ENCODE results near the gene SULF2.

SULF2 gene

GRCh38 chr20:47610247-47610944, 174.9 kb downstream of the SULF2 start:
- peak; percentile 57 to 80 (median 67) for DNase-seq (ENCODE audit: low read depth in 2 of 3, low spot score in 1 of 3)

DNA sequence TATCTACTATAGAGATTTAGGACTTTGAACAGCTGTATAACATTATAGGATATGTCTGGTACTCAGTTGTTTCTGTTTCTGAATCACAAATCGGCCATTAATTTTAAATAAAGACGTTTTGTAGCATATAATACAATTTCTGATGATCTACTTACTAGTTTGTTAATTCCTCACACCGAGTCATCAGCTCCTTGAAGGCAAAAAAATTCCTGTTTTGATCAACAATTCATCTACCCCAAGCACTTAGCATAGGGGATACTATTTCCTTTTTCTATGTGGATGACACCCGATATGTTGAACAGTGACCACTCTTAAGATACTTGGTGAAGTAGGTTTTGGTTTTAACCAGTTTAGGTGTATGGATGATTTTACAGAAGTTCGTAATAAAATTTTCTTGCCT, 176.3 kb downstream of the SULF2 start:
- no peak for DNase-seq (ENCODE audit: low read depth in 2 of 3, low spot score in 1 of 3)

All from stimulated activated CD4-positive, alpha-beta T cell treated with anti-CD3 and anti-CD28 coated beads, Interleukin-12 subunit alpha, Interleukin-12 subunit beta, amount 100 ng/mL, for 48 hours (primary cell).